Bronchial epithelial cell (primary cell): ENCODE data around the gene DLL4. TPM values are rescaled to one million over a fixed set of nuclear protein-coding genes. Genes with fewer than 3 reads are reported as not detected.

Source experiments
- DNase-seq: peaks from one replicate; pipeline ENCODE4 v3.0.0-alpha.2; 2010; ENCODE audit warnings: low read depth
- FAIRE-seq: peaks from 2 replicates; lab custom pipeline; 2011; peaks lifted over from hg19 to GRCh38; lab: Jason Lieb, UNC
- H3K27me3 ChIP-seq: 2 replicates; pipeline ENCODE4 v1.5.1; 2011; ENCODE audit warnings: low read length; ENCODE audit not compliant: control insufficient read depth, insufficient read depth
- H3K36me3 ChIP-seq: 2 replicates; pipeline ENCODE4 v1.5.1; 2011; ENCODE audit warnings: low read length; ENCODE audit not compliant: control insufficient read depth, insufficient read depth
- H3K4me3 ChIP-seq: 2 replicates; pipeline ENCODE4 v1.5.1; 2011; ENCODE audit warnings: mild to moderate bottlenecking, low read depth, low read length, control low read depth
- CTCF ChIP-seq: IDR thresholded peaks from 2 replicates; pipeline ENCODE4 v1.5.1; 2011; ENCODE audit warnings: mild to moderate bottlenecking, moderate library complexity, low read length, control low read depth, inconsistent platforms; ENCODE audit not compliant: insufficient read depth, severe bottlenecking
- total RNA-seq: library from RNA; depleted of rRNA; stranded (reverse); fragments of >200 nt; gene quantifications from 2 replicates; pipeline ENCODE4 v1.2.1, GENCODE V29; 2014

The DLL4 gene
- total RNA-seq, 1 donor from 2014 or later = not detected

GRCh38 chr15:40988156-40988555, 59.0 kb downstream of the DLL4 start:
- Histone ChIP-seq H3K27me3 (no peaks in the 10 kb centered on the region), H3K36me3 (peaks cover 20% of the 10 kb centered on the region), H3K4me3 (no peak overlapping the region)
- FAIRE-seq (no peak), DNase-seq (no peak)
- no peak for TF ChIP-seq CTCF

Other genes with a start within 250 kb of the DLL4 start
- gene RAD51, start 234.2 kb upstream of the DLL4 start, total RNA-seq = 0.53 and 0.64 TPM in 2 replicates
- 15.0 and 20.1 TPM in 2 replicates for gene RMDN3, start 174.1 kb upstream of the DLL4 start, total RNA-seq
- gene GCHFR, start 165.3 kb upstream of the DLL4 start, total RNA-seq = 12.4 and 13.8 TPM in 2 replicates
- 1.8 and 2.7 TPM in 2 replicates for gene C15orf62, start 159.4 kb upstream of the DLL4 start, total RNA-seq
- 30.3 and 34.0 TPM in 2 replicates for gene ZFYVE19, start 122.3 kb upstream of the DLL4 start, total RNA-seq
- gene DNAJC17, start 121.9 kb upstream of the DLL4 start, total RNA-seq = 21.1 and 30.7 TPM in 2 replicates
- gene PPP1R14D, start 100.6 kb upstream of the DLL4 start, total RNA-seq = not detected in 2 replicates
- gene SPINT1, start 85.3 kb upstream of the DLL4 start, total RNA-seq = 145 and 191 TPM in 2 replicates
- 7.1 and 38.7 TPM in 2 replicates for gene RHOV, start 55.1 kb upstream of the DLL4 start, total RNA-seq
- gene VPS18, start 34.9 kb upstream of the DLL4 start, total RNA-seq = 26.3 and 30.6 TPM in 2 replicates
- gene CHAC1, start 24.1 kb downstream of the DLL4 start, total RNA-seq = 24.7 and 59.8 TPM in 2 replicates
- 18.1 and 23.7 TPM in 2 replicates for gene INO80, start 186.9 kb downstream of the DLL4 start, total RNA-seq